ENCODE data around the gene SNPH. TPM values are rescaled to one million over a fixed set of nuclear protein-coding genes. Genes with fewer than 3 reads are reported as not detected.

Gene SNPH
- total and polyA plus RNA-seq, 7 donors: under 0.01 to 21.0 (median 6.4) TPM

DNA sequence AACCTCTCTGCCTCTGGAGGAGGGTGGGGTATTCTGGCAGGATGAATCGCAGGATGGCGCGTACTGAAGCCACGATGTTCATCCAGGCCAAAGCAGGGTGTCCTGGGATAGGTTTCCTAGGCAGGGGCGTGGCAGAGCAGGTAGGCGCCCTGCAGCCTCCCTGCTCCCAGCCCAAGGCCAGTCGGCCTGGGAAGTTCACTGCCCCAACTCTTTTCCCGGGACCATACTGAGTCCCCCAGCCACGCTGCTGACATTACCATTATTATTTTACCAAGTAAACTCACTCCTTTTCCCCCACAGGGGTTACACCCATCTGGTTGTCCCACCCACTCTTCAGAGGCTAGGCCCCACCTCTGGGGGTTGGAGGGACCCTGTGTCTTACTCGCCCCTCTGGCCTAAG, 41.1 kb downstream of the SNPH start:
- Histone ChIP-seq H3K4me3 (no peak overlapping the region), H3K27ac (no peak overlapping the region), H3K4me1 (no peaks in the 10 kb centered on the region), H3K27me3 (no peaks in the 10 kb centered on the region), H3K36me3 (peaks cover 0 to 29% (median 0%) of the 10 kb centered on the region in 4 donors), H3K9me3 (no peaks in the 10 kb centered on the region)
- intact Hi-C loops (cut with DNase I): no loop called here
- no peak for DNase-seq
- 86 to 91% methylated on average over 10 of the region's 10 CpGs for WGBS, 2 donors
- TF ChIP-seq, protein P1, sequence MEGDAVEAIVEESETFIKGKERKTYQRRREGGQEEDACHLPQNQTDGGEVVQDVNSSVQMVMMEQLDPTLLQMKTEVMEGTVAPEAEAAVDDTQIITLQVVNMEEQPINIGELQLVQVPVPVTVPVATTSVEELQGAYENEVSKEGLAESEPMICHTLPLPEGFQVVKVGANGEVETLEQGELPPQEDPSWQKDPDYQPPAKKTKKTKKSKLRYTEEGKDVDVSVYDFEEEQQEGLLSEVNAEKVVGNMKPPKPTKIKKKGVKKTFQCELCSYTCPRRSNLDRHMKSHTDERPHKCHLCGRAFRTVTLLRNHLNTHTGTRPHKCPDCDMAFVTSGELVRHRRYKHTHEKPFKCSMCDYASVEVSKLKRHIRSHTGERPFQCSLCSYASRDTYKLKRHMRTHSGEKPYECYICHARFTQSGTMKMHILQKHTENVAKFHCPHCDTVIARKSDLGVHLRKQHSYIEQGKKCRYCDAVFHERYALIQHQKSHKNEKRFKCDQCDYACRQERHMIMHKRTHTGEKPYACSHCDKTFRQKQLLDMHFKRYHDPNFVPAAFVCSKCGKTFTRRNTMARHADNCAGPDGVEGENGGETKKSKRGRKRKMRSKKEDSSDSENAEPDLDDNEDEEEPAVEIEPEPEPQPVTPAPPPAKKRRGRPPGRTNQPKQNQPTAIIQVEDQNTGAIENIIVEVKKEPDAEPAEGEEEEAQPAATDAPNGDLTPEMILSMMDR (IDR thresholded peaks at IDR 0.05): no peak

DNA sequence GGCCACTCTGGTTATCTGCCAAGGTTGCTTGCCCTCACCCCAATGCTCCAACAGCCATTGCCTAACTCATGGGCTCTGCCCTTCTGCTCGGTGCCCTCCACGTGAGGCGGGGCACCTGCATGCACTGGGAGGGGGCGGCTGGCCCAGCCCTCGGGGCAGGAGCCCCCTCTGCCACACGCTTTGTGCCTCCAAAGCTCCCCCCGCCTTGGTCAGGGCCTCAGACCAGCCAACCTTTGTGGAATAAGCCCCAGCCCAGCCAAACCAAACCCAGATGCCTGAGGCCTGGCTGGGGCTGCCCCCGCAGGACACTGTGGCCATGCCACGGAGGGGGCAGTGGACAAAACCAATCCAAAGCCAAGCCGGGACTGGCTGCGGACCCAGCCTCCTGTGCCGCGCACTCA, 41.5 kb downstream of the SNPH start:
- TF ChIP-seq, protein P1 (IDR thresholded peaks at IDR 0.05): no peak
- no peak for TF ChIP-seq EP300 (IDR thresholded peaks at IDR 0.05)
- no peak for TF ChIP-seq POLR2A (IDR thresholded peaks at IDR 0.05)
- no peak for TF ChIP-seq POLR2AphosphoS5 (IDR thresholded peaks at IDR 0.05)
- peaks cover 0 to 28% (median 0%) of the 10 kb centered on the region in 4 donors for H3K36me3 ChIP-seq
- DNase-seq: no peak
- intact Hi-C loops (cut with DNase I): no loop called here
- H3K4me1 ChIP-seq: no peaks in the 10 kb centered on the region
- no peaks in the 10 kb centered on the region for H3K9me3 ChIP-seq
- H3K27ac ChIP-seq: no peak overlapping the region
- WGBS, 2 donors: 92 to 93% methylated on average over 13 of the region's 13 CpGs
- no peak overlapping the region for H3K4me3 ChIP-seq
- no peaks in the 10 kb centered on the region for H3K27me3 ChIP-seq

DNA sequence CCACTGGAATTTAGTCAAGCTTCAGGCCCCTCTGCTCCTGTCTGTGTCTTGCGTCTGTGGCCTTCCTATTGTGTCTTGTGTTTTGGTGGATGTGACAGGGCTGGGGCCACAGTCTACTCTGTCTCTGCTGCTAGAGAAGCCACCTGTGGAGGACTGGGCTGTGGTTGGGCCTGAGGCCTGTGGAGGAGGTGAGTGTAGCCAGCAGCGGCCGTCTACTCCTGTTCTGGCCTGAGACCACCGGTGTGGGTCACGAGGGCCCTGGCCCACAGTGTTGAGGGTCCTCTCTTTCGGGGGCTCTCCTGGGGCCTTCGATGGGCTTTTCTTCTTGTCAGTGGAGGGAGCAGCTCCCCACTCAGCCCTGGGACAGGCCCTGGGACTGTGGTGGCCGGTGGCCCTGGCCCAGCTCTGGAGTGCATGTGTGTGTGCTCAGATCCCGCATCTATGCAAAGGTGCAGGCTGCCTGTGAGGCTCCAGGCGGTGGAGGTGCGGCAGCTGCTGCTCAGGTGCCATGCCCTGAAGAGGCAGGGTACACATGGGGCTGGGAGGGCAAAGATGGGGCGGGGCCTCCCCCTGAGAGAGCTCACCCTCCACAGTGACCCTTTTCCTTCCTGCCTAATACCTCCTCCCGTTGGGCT, 42.1 kb downstream of the SNPH start:
- no peaks in the 10 kb centered on the region for H3K9me3 ChIP-seq
- H3K27ac ChIP-seq: no peak overlapping the region
- WGBS, 2 donors: 91 to 92% methylated on average over 13 of the region's 13 CpGs
- TF ChIP-seq, protein P1 (IDR thresholded peaks at IDR 0.05): no peak
- TF ChIP-seq POLR2AphosphoS5 (IDR thresholded peaks at IDR 0.05) (no peak), POLR2A (IDR thresholded peaks at IDR 0.05) (no peak), EP300 (IDR thresholded peaks at IDR 0.05) (no peak)
- H3K4me3 ChIP-seq: no peak overlapping the region
- H3K27me3 ChIP-seq: no peaks in the 10 kb centered on the region
- no peak for DNase-seq
- peaks cover 0 to 2% (median 2%) of the 10 kb centered on the region in 4 donors for H3K4me1 ChIP-seq
- H3K36me3 ChIP-seq: peaks cover 0 to 22% (median 0%) of the 10 kb centered on the region in 4 donors
- intact Hi-C loops (cut with DNase I): no loop called here

DNA sequence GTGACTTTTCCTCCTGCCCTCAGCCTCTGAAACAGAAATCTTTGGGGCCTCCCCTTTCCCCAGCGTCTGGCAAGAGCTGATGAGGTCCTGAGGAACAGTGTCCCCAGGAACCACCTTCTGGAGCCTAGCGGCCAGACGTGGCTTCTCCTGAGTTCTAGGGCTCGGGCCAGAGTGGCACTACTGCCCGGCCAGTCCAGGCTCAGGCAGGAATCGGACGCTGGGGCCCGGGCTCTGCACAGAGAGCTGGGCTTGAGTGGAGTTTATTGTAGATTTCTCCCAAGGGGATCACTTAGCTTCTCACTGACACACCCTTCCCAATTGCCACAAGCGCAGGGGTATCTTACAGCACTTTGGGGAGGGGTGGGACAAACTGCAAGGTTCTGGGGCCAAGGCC, 42.6 kb downstream of the SNPH start:
- 93 to 94% methylated on average over 9 of the region's 9 CpGs for WGBS, 2 donors
- TF ChIP-seq POLR2AphosphoS5 (IDR thresholded peaks at IDR 0.05) (no peak), POLR2A (IDR thresholded peaks at IDR 0.05) (no peak), EP300 (IDR thresholded peaks at IDR 0.05) (no peak)
- TF ChIP-seq, protein P1 (IDR thresholded peaks at IDR 0.05): no peak
- peaks cover 0 to 21% (median 0%) of the 10 kb centered on the region in 4 donors for H3K36me3 ChIP-seq

DNA sequence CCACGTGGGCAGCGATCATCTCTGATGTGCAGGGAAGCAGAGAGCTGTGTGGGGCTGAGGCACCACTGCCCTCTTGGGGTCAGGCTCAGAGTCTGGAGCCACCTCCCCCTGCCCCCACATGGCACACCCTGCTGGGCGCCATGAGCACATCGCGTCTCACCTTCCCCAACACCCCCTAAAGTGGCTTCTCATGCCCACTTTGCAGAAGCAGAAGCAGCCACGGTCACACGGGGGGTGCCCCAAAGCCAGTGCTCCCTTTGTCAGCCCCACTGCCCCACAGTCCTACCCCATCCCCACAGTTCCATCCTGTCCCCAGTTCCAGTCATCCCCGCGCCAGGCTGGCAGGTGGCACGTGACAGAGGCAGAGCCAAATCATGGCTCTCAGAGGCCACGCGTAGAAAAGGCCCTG, 43.3 kb downstream of the SNPH start:
- H3K9me3 ChIP-seq: no peaks in the 10 kb centered on the region
- intact Hi-C loops (cut with DNase I): no loop called here
- H3K27me3 ChIP-seq: no peaks in the 10 kb centered on the region
- DNase-seq: no peak
- TF ChIP-seq POLR2AphosphoS5 (IDR thresholded peaks at IDR 0.05) (no peak), EP300 (IDR thresholded peaks at IDR 0.05) (no peak), POLR2A (IDR thresholded peaks at IDR 0.05) (no peak)
- TF ChIP-seq, protein P1 (IDR thresholded peaks at IDR 0.05): no peak
- H3K4me3 ChIP-seq: no peak overlapping the region
- H3K27ac ChIP-seq: no peak overlapping the region
- peaks cover 0 to 17% (median 0%) of the 10 kb centered on the region in 4 donors for H3K36me3 ChIP-seq
- H3K4me1 ChIP-seq: peaks cover 0 to 10% (median 8%) of the 10 kb centered on the region in 4 donors
- WGBS, 2 donors: 93 to 96% methylated on average over 12 of the region's 12 CpGs

More for the DNA sequence above, 42.6 kb downstream of the SNPH start:
- DNase-seq: no peak
- peaks cover 0 to 8% (median 7%) of the 10 kb centered on the region in 4 donors for H3K4me1 ChIP-seq
- intact Hi-C loops (cut with DNase I): no loop called here
- H3K27ac ChIP-seq: no peak overlapping the region
- no peak overlapping the region for H3K4me3 ChIP-seq
- H3K9me3 ChIP-seq: no peaks in the 10 kb centered on the region
- H3K27me3 ChIP-seq: no peaks in the 10 kb centered on the region
